ENCODE data around the gene ARHGEF28. TPM values are rescaled to one million over a fixed set of nuclear protein-coding genes. Genes with fewer than 3 reads are reported as not detected.

The ARHGEF28 gene
- total and polyA plus RNA-seq, 2 donors (not counting 1 experiment from before 2014, with no cell fraction given), result not detected

- CTCF ChIA-PET, result no interaction called here
Observed at GRCh38 chr5:73743161-73743560, 117.2 kb downstream of the ARHGEF28 start.

GRCh38 chr5:73745836-73746235 lies 119.8 kb downstream of the ARHGEF28 start:
- H3K4me1 ChIP-seq (ENCODE audit: control insufficient read depth in 2 of 2, insufficient read depth in 2 of 2, low read length in 2 of 2), result no peaks in the 10 kb centered on the region
- H3K9ac ChIP-seq (ENCODE audit: low read length), result no peak overlapping the region
- WGBS (ENCODE audit: insufficient coverage), result 100% methylated on average over 1 of the region's 1 CpG
- no peak overlapping the region for H3K4me3 ChIP-seq (ENCODE audit: control extremely low read depth in 1 of 5, extremely low read depth in 1 of 5, insufficient read depth in 1 of 5, low read depth in 2 of 5, low read length in 4 of 5)
- Mint-ChIP-seq H3K27me3 (peaks cover 3% of the 10 kb centered on the region), H3K4me3 (no peak overlapping the region), H3K4me1 (no peaks in the 10 kb centered on the region), H3K9me3 (ENCODE audit: insufficient read depth) (no peaks in the 10 kb centered on the region), H3K27ac (no peak overlapping the region)
- ChIA-PET POLR2A (no interaction called here), CTCF (interaction anchor here (1.2 kb wide), 1 partner anchor 8 kb away, joined by 3 read pairs; no protein-coding TSS in a partner anchor)
- H3K79me2 ChIP-seq (ENCODE audit: control insufficient read depth, insufficient read depth, low read length), result no peaks in the 10 kb centered on the region
- no peak overlapping the region for H3K27ac ChIP-seq (ENCODE audit: low read length in 2 of 2)
- H3K36me3 ChIP-seq (replicated peaks in 1 of 2; ENCODE audit: control extremely low read depth in 1 of 2, control insufficient read depth in 1 of 2, extremely low read depth in 1 of 2, insufficient read depth in 2 of 2, low read length in 1 of 2), result no peaks in the 10 kb centered on the region
- DNase-seq (no peak), ATAC-seq (ENCODE audit: low read depth) (no peak)
- no peaks in the 10 kb centered on the region for H3K27me3 ChIP-seq (replicated peaks in 1 of 4; ENCODE audit: control extremely low read depth in 1 of 4, control insufficient read depth in 3 of 4, insufficient read depth in 4 of 4, low read length in 3 of 4)
- TF ChIP-seq CTCF (IDR thresholded peaks at IDR 0.05), result no peak
- no peak for TF ChIP-seq EZH2 (IDR thresholded peaks at IDR 0.05; ENCODE audit: borderline replicate concordance, insufficient read depth, low read depth, low read length, poor library complexity, severe bottlenecking)
- no peak overlapping the region for H3K4me2 ChIP-seq (replicated peaks; ENCODE audit: low read depth, low read length, poor library complexity, severe bottlenecking)
- H3K9me3 ChIP-seq (ENCODE audit: control extremely low read depth in 1 of 3, control insufficient read depth in 2 of 3, insufficient read depth in 1 of 3, low read length in 2 of 3), result peaks cover 0 to 3% (median 0%) of the 10 kb centered on the region in 3 donors
- intact Hi-C loops (cut with micrococcal nuclease), result no loop called here
- H2AFZ ChIP-seq (ENCODE audit: insufficient read depth, low read depth, low read length, poor library complexity, severe bottlenecking), result no peak overlapping the region
- no peaks in the 10 kb centered on the region for H4K20me1 ChIP-seq (ENCODE audit: control insufficient read depth, insufficient read depth, low read length, poor library complexity, severe bottlenecking)

More at GRCh38 chr5:73743161-73743560, 117.2 kb downstream of the ARHGEF28 start:
- H2AFZ ChIP-seq (ENCODE audit: insufficient read depth, low read depth, low read length, poor library complexity, severe bottlenecking), result no peak overlapping the region
- no peaks in the 10 kb centered on the region for H3K9me3 Mint-ChIP-seq (ENCODE audit: insufficient read depth)
- H3K27me3 ChIP-seq (replicated peaks in 1 of 4; ENCODE audit: control extremely low read depth in 1 of 4, control insufficient read depth in 3 of 4, insufficient read depth in 4 of 4, low read length in 3 of 4), result no peaks in the 10 kb centered on the region
- no peak overlapping the region for H3K9ac ChIP-seq (ENCODE audit: low read length)
- no peaks in the 10 kb centered on the region for H4K20me1 ChIP-seq (ENCODE audit: control insufficient read depth, insufficient read depth, low read length, poor library complexity, severe bottlenecking)
- H3K4me1 ChIP-seq (ENCODE audit: control insufficient read depth in 2 of 2, insufficient read depth in 2 of 2, low read length in 2 of 2), result no peaks in the 10 kb centered on the region
- H3K4me3 Mint-ChIP-seq, result no peak overlapping the region
- no peak for TF ChIP-seq CTCF (IDR thresholded peaks at IDR 0.05)
- TF ChIP-seq EZH2 (IDR thresholded peaks at IDR 0.05; ENCODE audit: borderline replicate concordance, insufficient read depth, low read depth, low read length, poor library complexity, severe bottlenecking), result no peak
- H3K27ac Mint-ChIP-seq, result no peak overlapping the region
- no peak overlapping the region for H3K4me3 ChIP-seq (ENCODE audit: control extremely low read depth in 1 of 5, extremely low read depth in 1 of 5, insufficient read depth in 1 of 5, low read depth in 2 of 5, low read length in 4 of 5)
- H3K27ac ChIP-seq (ENCODE audit: low read length in 2 of 2), result no peak overlapping the region
- H3K9me3 ChIP-seq (ENCODE audit: control extremely low read depth in 1 of 3, control insufficient read depth in 2 of 3, insufficient read depth in 1 of 3, low read length in 2 of 3), result no peaks in the 10 kb centered on the region
- no peaks in the 10 kb centered on the region for H3K4me1 Mint-ChIP-seq
- H3K36me3 ChIP-seq (replicated peaks in 1 of 2; ENCODE audit: control extremely low read depth in 1 of 2, control insufficient read depth in 1 of 2, extremely low read depth in 1 of 2, insufficient read depth in 2 of 2, low read length in 1 of 2), result no peaks in the 10 kb centered on the region
- H3K4me2 ChIP-seq (replicated peaks; ENCODE audit: low read depth, low read length, poor library complexity, severe bottlenecking), result no peak overlapping the region
- intact Hi-C loops (cut with micrococcal nuclease), result no loop called here
- POLR2A ChIA-PET, result no interaction called here
- no CpG with 5 or more reads among the region's 2 CpGs for WGBS (ENCODE audit: insufficient coverage)
- H3K79me2 ChIP-seq (ENCODE audit: control insufficient read depth, insufficient read depth, low read length), result no peaks in the 10 kb centered on the region
- DNase-seq (no peak), ATAC-seq (ENCODE audit: low read depth) (no peak)
- peaks cover 13% of the 10 kb centered on the region for H3K27me3 Mint-ChIP-seq

All from B cell (primary cell).